ENCODE measurements around the gene CBX5. TPM values are rescaled to one million over a fixed set of nuclear protein-coding genes. Genes with fewer than 3 reads are reported as not detected.

Gene CBX5
- total and polyA plus RNA-seq, 9 of the 15 experiments (the other 6 are each of a cell fraction or from before 2014, with no cell fraction given), result 32.6 to 102 (median 59.2) TPM

DNA sequence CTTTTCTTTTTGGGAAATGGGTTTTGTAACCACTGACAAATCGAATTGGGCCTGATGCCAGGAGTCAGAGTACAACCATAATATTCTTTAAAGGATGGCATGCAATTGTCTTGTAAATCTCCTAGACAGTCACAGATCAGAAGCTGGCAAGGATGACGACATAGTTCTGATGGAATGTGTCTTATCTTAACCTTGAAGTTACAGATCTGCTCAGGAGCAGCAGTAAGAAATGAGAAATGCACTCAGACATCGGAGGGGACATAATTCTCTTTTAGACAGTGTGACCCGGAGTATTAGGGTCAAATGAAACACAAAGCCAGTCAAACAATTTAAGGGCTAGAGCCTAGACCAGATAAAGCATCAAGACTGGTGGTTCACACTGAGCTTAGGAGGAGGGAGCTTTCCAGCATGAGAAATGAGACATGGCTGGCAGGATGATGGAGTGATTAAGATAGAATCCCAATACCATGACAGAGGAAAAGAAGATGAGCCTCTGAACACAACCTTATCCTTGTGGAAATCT is 17.5 kb downstream of the CBX5 start (continued):
- TF ChIP-seq SMARCE1 (IDR thresholded peaks at IDR 0.05) (peak; percentile 54; the same call in 1 of the 2 replicates), NCOA1 (IDR thresholded peaks at IDR 0.05; ENCODE audit: low read depth) (0 out of 2 replicates have a peak, but pooled peaks have one; percentile 49), SMAD4 (CRISPR knock-in tag; conservative IDR thresholded peaks at IDR 0.05) (peak; percentile 91), MECOM (CRISPR knock-in tag; IDR thresholded peaks at IDR 0.05) (peak; percentile 89), TRIM24 (IDR thresholded peaks at IDR 0.05) (0 out of 4 replicates have a peak, but pooled peaks of 1 of the 2 experiments have one; percentile 31), ZEB2 (IDR thresholded peaks at IDR 0.05) (0 out of 2 replicates have a peak, but pooled peaks have one; percentile 12), SP2 (IDR thresholded peaks at IDR 0.05; ENCODE audit: extremely low read depth, low read depth, low read length, poor library complexity, severe bottlenecking) (no peak), FOSL1 (tag; conservative IDR thresholded peaks at IDR 0.05) (0 out of 2 replicates have a peak, but pooled peaks have one; percentile 46), HMBOX1 (IDR thresholded peaks at IDR 0.05) (peak; percentile 67), AFF1 (IDR thresholded peaks at IDR 0.05; ENCODE audit: low read depth in 1 of 2, partially characterized antibody in 2 of 2) (peak in 1 of 2 experiments; percentile 23), TBL1XR1 (IDR thresholded peaks at IDR 0.05; ENCODE audit: low read length in 2 of 2) (peak in 1 of 2 experiments; percentile 57; a peak in 1 of 4 replicates), ZBTB17 (CRISPR knock-in tag; IDR thresholded peaks at IDR 0.05) (0 out of 2 replicates have a peak, but pooled peaks have one; percentile 6), NBN (IDR thresholded peaks at IDR 0.05; ENCODE audit: low read depth) (peak; percentile 81; the same call in 1 of the 2 replicates), ZNF277 (CRISPR knock-in tag; IDR thresholded peaks at IDR 0.05; ENCODE audit: borderline replicate concordance) (no peak), KLF10 (CRISPR knock-in tag; IDR thresholded peaks at IDR 0.05) (no peak), ETV1 (tag; conservative IDR thresholded peaks at IDR 0.05; ENCODE audit: low read depth) (no peak), DPF2 (IDR thresholded peaks at IDR 0.05) (peak; percentile 87), MTA3 (IDR thresholded peaks at IDR 0.05; ENCODE audit: borderline replicate concordance) (peak; percentile 57), MLLT1 (IDR thresholded peaks at IDR 0.05) (0 out of 4 replicates have a peak, but pooled peaks of 1 of the 2 experiments have one; percentile 22), BACH1 (tag; IDR thresholded peaks at IDR 0.05) (0 out of 2 replicates have a peak, but pooled peaks have one; percentile 25)
- TF ChIP-seq, protein P1, sequence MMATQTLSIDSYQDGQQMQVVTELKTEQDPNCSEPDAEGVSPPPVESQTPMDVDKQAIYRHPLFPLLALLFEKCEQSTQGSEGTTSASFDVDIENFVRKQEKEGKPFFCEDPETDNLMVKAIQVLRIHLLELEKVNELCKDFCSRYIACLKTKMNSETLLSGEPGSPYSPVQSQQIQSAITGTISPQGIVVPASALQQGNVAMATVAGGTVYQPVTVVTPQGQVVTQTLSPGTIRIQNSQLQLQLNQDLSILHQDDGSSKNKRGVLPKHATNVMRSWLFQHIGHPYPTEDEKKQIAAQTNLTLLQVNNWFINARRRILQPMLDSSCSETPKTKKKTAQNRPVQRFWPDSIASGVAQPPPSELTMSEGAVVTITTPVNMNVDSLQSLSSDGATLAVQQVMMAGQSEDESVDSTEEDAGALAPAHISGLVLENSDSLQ (IDR thresholded peaks at IDR 0.05), result peak; percentile 83
